HuH-7.5 (cell line): ENCODE results near the gene BCL10.

Source experiments
- DNase-seq: peaks from one replicate; pipeline ENCODE4 v3.0.0; 2011; ENCODE audit warnings: low spot score

BCL10 gene

DNA sequence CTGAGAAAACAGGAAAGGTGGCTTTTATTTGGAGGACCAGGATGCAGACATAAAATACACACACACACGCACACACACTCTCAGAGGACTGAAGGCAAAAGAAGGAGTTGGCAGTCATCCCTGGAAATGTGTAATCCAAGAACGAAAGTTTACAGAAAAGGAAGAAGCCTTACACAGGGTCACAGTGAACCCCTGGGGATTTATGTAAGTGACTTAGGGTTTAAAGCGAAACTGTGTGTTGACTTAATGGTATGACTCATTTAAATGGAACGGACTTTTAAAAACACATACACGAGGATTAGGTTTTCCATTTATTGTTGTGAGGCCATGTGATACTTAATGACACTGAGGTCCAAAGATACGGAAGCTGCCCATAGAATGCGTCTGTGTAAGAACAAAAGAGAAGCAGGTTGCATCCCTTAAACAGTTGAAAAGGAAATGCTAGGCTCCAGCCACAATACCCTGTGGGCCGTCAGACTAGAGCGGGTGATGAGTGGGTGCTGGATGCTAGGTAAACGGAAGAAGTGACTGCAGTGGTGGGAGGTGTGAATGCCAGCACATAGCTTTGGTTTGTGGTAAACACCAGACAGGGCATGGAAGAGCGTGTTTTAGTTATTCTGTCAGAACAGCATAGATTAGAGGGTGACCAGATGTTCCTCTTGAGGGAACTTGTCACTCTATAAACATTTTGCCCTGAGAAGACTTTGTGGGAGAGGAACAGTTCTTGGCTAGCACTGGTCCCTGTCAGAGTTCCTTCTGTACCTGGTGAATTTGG is 21.6 kb upstream of the BCL10 start:
- DNase-seq: no peak

DNA sequence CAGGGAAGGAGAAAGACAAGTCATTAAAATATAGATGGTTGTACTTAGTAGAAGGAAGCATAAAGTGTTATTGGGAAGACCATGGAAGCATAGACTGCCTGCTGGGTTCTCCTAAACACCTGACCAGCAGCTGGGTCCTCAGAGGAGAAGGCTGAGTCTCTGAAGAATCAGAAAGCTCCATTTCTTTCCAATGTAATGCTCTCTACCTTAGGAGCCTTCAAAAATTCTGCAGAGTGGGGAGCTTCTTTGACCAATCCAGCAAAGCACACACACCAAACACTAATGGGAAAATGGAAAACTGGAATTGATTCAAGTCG is 21.1 kb upstream of the BCL10 start:
- DNase-seq: no peak

DNA sequence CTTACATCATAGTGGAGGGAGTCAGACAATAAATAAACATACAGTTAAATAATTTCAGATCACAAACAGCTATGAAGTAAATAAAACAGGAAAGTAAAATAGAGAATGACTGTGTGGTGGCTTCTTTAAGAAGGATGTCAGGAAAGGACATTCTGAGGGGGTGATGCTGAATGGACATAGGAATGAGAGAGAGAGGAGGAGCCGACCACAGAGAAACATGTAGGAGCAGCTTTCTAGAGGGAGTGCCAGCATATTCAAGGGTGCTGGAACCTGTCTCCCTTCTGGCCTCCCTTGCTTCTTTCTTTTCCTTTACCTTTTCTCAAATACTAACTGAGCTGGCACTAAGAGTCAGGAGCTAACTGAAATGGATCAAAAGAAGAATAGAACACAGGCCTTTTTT is 20.5 kb upstream of the BCL10 start:
- DNase-seq: no peak

DNA sequence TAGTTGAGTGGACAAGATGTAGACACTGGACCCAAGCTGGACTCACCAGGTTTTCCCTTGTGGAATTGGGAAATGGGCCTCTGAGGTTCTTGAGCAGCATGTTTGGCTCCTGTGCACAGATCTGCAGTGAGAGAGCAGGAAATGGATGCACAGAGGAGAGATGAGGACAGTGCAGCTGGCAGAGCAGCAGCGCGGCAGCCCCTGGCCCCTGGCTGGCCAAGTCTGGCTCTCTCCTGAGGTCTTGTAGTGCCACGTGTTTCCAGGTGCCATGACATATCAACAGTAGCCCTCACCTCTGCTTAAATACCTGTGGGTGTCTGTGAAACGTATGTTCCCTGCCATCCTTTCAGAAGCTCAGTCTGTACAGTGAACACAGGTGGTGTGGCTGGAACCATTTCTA is 19.2 kb upstream of the BCL10 start:
- DNase-seq: no peak

DNA sequence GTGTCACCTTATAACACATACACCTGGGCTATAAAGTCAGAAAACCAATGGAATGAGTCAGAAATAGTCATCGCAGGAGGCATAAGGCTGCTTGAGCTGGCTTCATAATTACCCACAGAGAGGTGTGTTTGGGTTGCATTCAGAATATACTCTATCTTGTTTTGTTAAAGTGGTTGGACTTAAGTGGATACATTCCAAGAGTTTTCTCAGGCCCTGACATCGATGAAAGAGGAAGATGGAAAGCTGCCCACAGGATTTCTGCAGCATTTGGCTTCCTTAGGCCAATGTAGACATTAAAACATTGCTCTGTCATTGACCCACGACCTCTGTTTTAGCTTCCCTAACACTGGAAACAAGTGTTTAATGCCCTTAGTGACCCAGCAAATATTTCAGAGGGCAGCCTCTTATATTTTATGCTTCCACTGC is 18.6 kb upstream of the BCL10 start:
- DNase-seq: no peak

DNA sequence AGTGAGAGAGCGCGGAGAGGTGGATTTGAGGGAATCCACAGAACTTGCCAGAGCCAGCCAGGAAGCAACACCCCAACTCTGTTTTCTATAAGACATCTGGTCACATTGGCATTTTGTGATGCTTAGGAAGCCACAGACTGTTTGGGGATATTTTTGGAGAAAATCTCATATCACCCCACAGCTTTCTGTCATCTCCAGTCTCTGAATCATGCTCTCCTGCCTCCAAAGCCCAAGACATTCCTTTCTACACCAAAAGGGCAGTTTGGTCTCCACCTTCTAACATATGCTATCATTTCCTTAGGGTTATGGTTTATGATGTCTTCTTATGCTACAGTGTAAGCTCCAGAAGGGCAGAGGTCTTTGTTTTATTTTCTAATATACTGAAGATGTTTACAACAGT is 14.4 kb upstream of the BCL10 start:
- no peak for DNase-seq

DNA sequence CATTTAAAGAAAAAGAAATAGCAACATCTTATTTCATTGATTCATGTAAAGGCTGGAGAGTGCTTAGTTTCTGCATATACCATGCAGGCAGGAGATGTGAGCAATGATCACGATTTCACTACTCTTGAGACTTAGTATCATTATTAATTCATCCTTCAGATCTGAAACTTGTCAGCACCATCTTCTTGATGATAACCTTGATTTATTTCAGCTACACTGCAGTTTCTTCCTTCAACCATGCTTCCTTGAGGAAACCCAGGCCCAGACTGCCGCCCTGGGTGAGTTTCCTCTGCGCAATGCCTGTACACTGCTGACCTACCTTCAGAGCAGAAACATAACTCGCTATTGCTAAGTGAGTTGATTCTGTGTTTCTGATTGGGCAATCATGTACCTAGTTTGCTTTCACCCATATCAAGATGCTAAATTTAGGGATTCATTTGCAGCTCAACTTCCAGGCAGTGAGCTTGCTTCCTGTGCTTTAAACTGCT is 13.5 kb upstream of the BCL10 start:
- no peak for DNase-seq

DNA sequence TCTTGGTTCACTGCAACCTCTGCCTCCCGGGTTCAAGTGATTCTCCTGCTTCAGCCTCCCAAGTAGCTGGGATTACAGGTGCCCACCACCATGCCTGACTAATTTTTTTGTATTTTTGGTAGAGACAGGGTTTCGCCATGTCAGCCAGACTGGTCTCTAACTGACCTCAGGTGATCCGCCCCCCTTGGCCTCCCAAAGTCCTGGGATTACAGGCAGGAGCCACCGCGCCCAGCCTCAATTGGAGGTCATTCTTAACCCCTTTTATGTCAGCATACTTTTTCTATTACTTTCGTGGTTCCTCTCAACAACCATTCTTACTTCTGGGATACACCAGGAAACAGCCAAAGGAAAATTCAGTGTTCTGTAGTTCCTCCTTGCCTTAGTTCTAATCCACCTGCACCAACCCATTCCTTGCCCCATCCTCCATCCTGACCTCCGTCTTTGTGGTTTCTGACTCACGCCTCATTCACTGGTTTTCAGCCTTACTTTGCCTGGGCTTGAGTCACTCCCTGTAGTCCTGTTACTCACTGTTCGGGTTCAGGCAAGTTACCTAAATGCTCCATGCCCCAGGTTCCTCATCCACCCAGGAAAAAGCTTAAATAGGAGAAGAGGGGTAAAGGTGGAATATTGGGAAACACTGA is 12.9 kb upstream of the BCL10 start:
- no peak for DNase-seq

DNA sequence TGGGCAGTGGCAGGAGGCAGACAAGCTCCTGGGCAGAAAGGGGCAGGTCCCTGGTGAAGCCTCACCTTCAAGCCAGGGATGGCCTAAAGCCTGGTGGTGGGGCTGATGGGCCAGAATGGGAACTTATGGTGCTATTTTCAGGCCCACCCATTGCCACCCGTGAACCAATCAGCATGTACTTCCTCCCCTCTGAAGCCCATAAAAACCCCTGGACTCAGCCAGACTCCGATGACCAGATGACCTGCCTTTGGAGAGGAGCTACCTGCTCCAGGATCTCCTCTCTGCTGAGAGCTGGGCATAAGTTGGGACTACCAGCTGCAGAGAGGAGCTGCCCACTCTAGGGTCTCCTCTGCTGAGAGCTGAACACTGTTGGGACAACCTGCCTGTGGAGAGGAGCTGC is 7.8 kb upstream of the BCL10 start:
- no peak for DNase-seq

DNA sequence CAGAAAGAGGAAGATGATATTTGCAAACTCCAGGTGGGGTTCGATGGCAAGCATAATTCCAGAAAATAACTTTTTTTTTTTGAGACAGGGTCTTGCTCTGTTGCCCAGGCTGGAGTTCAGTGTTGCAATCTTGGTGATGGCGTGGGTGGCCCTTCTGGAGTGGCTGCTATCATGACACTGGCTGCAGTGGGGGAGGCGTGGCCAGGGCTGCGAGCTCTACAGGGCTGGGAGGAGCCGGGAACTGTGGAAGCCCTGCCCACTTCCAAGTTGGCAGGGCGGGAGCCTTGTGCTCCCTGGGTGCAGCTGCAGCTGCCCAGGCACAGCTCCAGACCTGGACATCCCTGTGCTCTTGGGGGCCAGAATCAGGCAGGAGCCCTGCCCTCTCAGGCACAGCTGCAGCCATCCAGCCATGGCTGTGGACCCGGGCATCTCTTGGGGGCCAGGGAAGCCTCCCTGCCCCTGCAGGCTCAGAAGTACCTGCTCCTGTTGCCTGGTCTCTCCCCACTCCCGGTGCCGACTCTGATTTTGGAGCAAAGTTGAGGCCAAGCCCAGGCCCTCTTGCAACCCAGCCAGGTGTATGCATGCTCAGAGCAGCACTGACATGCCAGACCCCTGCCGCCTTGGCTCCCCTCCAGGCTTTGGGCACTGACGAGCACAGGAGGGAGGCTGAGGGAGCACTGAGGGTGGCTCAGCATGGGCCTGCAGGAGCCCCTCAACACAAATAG is 7.2 kb upstream of the BCL10 start:
- DNase-seq: no peak

DNA sequence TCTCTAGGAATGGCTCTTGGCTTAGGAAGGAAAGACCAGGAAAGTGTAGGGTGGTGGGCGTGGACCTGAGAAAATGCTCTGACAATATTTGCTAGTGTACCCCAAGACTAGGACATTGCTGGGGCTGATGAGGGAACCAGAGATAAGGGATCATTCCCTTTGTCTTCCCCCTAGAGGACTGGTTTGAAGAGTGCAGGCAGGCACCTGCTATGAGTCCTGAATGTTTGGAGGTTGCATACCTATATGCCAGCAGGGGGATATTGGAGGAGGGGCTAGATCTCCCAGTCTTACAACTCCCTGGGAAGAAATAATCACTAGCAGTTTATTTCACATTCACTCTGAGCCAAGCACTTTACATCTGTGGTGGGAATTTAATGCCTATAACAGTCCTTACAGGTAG is 6.0 kb upstream of the BCL10 start:
- DNase-seq: no peak

DNA sequence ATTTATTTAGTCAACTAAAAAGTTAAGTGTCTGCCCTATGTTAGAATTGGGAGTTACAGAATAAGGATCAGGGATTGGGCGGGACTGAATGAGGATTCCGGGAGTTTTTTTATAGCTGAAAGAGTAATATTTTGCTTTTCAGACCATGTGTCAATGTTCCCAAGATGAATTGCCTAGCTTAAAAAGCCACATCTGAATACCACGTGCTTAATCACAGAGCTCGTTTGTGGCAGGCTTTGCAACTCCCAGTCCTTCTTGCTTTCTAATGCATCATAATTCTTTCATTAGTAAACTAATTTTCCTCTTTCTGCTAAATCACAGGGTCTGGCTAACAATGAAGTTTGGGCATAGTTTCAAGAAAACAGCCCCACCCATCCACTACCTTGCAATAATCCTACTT is 4.2 kb upstream of the BCL10 start:
- no peak for DNase-seq

DNA sequence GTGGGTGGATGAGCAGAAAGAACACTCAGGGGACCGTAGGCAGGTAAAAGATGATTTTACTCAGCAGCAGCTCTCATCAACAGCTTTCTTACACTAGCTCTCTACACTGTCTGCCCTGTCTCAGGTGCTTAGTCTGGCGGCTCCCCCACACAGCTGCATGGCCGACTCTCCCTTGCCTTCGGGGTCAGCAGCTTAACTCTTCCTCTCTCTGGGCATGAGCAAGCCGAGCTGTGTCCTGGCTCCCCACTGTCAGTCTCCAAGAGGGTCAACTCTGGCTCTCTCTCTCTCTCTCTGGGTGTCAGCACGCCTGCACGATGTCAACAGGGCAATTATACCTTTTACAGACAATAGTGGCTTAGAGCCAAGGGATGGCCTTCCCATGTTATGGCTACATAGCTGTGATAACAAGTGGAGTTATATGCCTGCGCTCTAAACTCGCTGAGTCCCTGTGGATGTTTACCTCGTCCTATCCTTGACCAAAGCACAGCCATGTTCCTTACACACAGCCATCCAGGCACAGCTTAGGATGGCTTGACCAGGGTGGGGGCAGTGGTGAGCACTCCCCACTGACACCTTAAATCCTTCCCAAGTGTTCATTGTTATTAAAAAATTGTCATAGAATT is 3.1 kb upstream of the BCL10 start:
- no peak for DNase-seq

DNA sequence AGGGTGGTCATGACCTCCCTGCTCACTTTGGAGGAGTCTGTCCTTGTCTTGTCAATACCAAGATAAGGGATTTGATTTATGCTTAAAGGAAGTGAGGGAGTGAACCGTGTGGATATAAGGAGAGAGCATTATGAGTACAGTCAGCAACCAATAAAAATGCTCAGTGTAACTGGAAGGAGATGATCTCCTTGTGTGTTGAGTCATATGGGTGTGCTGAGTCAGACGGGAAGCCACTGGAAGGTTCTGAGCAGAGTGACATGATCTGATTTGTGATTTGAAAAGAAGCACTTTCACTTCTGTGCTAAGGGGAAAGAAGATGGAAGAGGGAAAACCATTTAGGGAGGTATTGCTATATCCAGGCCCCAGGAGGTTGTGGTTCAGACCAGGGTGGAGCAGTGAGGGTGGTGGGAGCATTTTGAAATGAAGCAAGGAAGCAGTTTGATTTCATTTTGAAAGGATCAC is 2.5 kb upstream of the BCL10 start:
- no peak for DNase-seq

DNA sequence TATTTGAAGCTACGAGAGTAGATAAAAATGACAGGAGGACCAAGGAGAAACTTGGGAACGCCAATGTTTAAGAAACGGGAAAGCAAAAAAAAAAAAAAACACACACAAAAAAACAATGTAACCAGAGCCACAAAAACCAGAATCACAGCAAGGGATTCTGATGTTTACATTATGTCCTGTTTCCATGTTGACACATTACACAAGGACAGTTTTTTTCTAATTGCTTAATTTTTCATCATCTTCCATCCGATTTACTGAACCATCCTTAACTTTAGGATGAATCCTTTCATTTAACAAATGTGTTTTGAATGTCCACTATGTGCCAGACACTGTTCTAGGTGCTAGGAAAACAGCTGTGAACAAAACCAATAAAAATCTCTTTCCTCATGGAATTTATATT is 1.4 kb upstream of the BCL10 start:
- DNase-seq: no peak

DNA sequence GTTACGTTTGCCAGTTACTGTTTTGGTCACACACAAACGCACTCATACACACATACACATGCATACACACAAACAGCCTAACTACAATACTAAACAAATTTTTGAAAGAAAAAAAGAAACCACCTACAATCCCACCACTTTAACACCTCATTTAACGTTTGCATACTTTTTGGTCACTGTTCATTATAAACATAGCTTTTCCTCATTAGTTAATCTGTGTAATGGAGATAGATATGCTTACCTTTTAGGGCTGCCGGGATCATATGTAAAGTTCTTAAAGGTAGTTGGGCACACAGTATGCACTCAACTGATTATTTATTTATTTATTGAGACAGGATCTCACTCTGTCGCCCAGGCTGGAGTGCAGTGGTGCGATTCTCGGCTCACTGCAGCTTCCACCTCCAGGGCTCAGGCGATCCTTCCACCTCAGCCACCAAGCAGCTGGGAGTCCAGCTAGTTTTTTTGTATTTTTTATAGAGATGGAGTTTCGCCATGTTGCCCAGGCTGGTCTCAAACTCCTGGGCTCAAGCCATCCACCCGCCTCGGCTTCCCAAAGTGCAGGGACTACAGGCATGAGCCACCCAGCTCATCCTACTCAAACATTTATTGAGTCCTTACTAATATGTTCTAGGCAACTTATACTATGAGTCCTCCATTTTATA is 677 bp upstream of the BCL10 start:
- DNase-seq: no peak

DNA sequence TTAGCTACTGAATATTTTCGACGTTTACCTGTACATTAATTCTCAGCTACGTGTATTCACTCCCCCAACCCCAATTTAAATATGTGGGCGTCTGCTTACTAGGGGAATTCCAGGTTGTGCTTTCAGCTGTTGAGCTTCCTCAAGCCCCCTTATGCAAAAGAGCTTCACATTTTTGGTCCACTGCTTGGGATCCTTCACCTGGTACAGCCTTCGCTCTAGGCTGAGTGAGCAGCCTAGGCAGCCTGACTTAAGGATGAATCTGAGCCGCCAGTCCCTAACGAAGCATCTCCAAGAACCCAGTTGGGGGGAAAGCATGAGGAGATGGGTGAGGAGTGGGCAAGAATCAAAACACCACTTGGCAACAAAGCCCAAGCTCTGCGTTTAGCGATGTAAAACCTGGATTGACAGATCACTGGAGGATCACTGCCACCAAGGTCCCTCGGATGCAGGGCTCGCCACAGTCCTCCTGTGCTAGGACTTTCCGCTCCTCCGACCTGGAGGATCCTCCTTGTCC is 674 bp downstream of the BCL10 start:
- DNase-seq: no peak

DNA sequence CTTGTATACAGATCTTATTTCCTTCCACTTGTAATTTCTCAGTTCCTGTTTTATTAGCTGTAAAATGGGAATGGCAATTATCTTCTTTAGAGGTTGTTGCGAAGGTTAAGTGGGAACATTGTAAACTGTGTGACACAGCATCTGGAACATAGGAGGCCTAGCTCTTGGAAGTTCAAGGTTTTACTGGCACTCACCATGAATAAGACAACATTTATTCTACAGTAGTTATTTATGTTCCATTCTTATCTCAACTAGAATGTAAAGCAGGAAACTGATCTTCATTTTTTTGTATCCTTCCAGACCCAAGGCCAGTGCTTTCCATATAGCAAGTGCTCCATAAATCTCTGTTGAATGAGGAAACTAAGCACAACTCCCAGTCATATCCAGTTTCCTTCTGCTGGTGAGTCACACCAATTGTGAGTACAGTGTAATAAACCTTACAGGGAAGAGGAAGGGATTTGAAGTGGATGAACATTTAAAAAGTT is 1.4 kb downstream of the BCL10 start:
- no peak for DNase-seq

DNA sequence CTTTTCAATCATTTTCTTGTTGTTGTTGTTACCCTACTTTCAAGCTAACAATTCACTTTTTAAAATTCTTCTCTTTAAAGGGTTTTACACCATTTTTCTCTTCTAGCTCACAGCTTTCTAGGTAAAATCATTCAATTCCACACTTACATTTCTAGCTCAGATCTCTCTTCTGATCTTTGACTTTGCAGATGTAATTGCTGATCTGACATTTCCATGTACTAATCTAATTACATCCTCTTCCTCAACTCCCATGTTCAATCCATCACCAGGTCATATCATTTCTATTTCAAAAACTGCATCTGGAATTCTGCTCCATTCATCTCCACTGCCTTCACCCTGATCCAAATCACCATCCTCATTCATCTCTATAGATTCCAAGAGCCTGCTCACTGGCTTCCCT is 3.0 kb downstream of the BCL10 start:
- no peak for DNase-seq

DNA sequence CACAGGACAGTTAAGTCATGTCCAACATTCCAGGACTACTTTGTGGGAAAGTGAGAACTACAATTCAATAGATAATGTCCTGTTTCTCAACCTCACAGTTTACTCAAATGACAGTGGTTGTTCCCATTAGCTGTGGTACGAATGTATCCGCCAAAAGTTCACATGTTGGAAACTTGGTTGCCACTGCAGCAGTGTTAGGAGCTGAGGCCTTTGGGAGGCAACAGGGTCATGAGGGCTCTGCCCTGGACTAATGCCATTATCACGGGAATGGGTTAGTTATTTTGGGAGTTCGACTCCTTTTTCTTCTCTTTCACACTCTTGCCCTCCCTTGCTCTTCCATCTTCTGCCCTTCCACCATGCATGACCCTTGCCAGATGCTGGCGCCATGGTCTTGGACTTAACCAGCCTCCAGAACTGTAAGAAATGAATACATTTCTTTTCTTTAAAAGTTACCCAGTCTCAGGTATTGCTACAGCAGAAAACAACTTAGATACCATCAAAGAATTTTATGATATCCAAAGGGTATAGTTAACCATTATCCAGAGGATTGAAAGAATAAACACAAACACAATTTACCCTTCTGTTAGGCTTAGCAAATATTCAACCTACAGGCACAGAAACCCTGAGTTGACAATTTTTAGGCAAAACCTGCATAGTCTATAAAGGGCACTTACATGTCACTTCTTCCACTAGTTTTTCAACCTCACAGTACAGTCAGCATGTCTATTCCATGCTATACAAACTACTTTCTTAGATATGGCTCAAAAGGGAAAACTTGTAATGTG is 7.4 kb downstream of the BCL10 start:
- DNase-seq: no peak

DNA sequence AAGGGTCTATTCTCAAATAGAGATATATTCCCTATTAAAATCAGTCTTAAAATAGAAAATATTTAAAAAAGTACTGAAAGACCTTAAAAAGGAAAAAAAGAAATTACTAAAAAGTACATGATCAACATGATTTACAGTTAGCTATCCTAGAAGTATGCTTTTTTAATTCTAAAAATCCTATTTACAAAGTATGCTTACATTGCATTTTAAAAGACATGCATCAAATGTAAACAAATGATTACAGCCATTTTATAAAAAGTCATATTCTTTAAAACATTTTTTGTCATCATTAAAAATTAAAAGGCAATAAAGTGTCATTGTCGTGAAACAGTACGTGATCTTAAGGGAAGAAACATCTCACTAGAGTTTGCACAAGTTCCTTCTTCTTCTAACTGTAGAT is 9.1 kb downstream of the BCL10 start:
- no peak for DNase-seq
